Naive thymus-derived CD8-positive, alpha-beta T cell (primary cell): ENCODE measurements around the gene MAGI1. TPM values are rescaled to one million over a fixed set of nuclear protein-coding genes. Genes with fewer than 3 reads are reported as not detected.

ENCODE experiments used
- ATAC-seq, 2 donors: fragments of 150-1000 bp; cut with Tn5 transposase in 1 of 2; sonication (Bioruptor Pico), chemical (Tn5 transposase) in 1 of 2; 1 replicate in 1 of 2; 2 replicates in 1 of 2; pipeline ENCODE4 v1.10.0; 2021; ENCODE audit warnings: mild to moderate bottlenecking in 2 of 2, moderate library complexity in 2 of 2
- POLR2A ChIA-PET: fragments of 350-600 bp; sonication (Branson Sonifier 250); formaldehyde crosslinking; loops from one replicate; lab custom pipeline; 2021; ENCODE audit warnings: antibody characterized with exemption; lab: Charles Lee
- DNase-seq, 10 donors: peaks; one replicate each; pipeline versions ENCODE4 v3.0.0 to v3.0.0-alpha.2; 2020 to 2022
- H3K27ac Mint-ChIP-seq, 10 donors: one replicate each; pipeline ENCODE4 v1.8.0; 2020 to 2022; ENCODE audit warnings: mild to moderate bottlenecking in 10 of 10, mixed read lengths in 10 of 10, moderate library complexity in 4 of 10, inconsistent platforms in 1 of 10
- H3K27me3 Mint-ChIP-seq, 5 donors: one replicate each; pipeline ENCODE4 v1.8.0; 2021 to 2022; ENCODE audit warnings: mixed read lengths in 5 of 5
- H3K36me3 Mint-ChIP-seq, 3 donors: one replicate each; pipeline ENCODE4 v1.8.0; 2020 to 2022; ENCODE audit warnings: mixed read lengths in 3 of 3, mild to moderate bottlenecking in 2 of 3, inconsistent platforms in 1 of 3
- H3K4me1 Mint-ChIP-seq, 4 donors: one replicate each; pipeline ENCODE4 v1.8.0; 2021 to 2022; ENCODE audit warnings: mixed read lengths in 4 of 4
- H3K4me3 Mint-ChIP-seq, 10 donors: one replicate each; pipeline ENCODE4 v1.8.0; 2020 to 2022; ENCODE audit warnings: mild to moderate bottlenecking in 10 of 10, mixed read lengths in 10 of 10, moderate library complexity in 6 of 10, inconsistent platforms in 1 of 10
- H3K9me3 Mint-ChIP-seq, 9 donors: one replicate each; pipeline ENCODE4 v1.8.0; 2020 to 2022; ENCODE audit warnings: mixed read lengths in 9 of 9, mild to moderate bottlenecking in 3 of 9, inconsistent platforms in 1 of 9, moderate library complexity in 1 of 9
- polyA plus RNA-seq, 3 donors: library from polyadenylated mRNA; unstranded; fragments of 300-500 nt; fragmentation: Illumina TruSeq; gene quantifications; one replicate each; pipeline ENCODE4 v1.2.3, GENCODE V29; 2021
- total RNA-seq, 8 experiments: library from RNA in 2 of 8; stranded (reverse) in 2 of 8; gene quantifications; one replicate each; pipeline ENCODE4 v1.2.3 and lab custom pipeline; 2021 to 2026

The MAGI1 gene
- total and polyA plus RNA-seq, 5 experiments from 2014 or later, result not detected

GRCh38 chr3:65687741-65688140, 351.0 kb downstream of the MAGI1 start:
- peaks cover 0 to 3% (median 0%) of the 10 kb centered on the region in 9 donors for H3K9me3 Mint-ChIP-seq
- H3K4me3 Mint-ChIP-seq, result no peak overlapping the region
- POLR2A ChIA-PET, result no interaction called here

DNA sequence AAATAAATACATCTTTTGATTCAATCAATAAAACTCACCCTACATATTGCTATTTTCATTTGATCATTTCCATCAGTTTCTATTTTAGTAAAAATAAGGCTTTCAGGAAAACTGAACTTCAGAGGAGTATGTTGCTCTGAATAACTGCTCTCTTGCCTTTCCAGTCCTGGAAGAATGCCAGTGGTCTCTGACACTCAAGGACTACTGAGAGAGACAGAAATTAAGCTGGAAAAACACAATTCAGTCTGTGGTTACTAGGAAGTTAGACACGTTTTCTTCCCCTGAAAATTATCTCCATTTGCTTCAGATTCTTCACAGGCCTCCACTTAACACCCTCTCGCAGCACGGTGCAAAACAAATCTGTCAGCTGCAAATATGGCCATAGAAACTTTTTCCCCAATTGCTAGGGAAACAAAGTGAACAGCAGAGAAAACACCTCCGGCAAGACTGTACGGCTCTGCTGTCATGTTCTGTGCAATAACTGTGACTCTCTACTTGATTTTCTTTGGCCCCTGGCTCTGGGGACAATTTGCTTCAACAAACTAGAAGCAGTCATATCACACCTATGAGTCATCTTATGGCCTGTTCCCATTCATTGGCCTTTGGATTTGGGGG, 353.0 kb downstream of the MAGI1 start:
- no peak overlapping the region for H3K27ac Mint-ChIP-seq
- ATAC-seq (no peak), DNase-seq (no peak)
- POLR2A ChIA-PET, result no interaction called here
- no peaks in the 10 kb centered on the region for H3K4me1 Mint-ChIP-seq
- no peaks in the 10 kb centered on the region for H3K36me3 Mint-ChIP-seq
- peaks cover 0 to 1% (median 0%) of the 10 kb centered on the region in 5 donors for H3K27me3 Mint-ChIP-seq
- H3K9me3 Mint-ChIP-seq, result peaks cover 0 to 9% (median 0%) of the 10 kb centered on the region in 9 donors
- no peak overlapping the region for H3K4me3 Mint-ChIP-seq

More at GRCh38 chr3:65687741-65688140, 351.0 kb downstream of the MAGI1 start:
- ATAC-seq (no peak), DNase-seq (no peak)
- H3K27ac Mint-ChIP-seq, result no peak overlapping the region
- no peaks in the 10 kb centered on the region for H3K27me3 Mint-ChIP-seq
- no peaks in the 10 kb centered on the region for H3K4me1 Mint-ChIP-seq
- H3K36me3 Mint-ChIP-seq, result no peaks in the 10 kb centered on the region

DNA sequence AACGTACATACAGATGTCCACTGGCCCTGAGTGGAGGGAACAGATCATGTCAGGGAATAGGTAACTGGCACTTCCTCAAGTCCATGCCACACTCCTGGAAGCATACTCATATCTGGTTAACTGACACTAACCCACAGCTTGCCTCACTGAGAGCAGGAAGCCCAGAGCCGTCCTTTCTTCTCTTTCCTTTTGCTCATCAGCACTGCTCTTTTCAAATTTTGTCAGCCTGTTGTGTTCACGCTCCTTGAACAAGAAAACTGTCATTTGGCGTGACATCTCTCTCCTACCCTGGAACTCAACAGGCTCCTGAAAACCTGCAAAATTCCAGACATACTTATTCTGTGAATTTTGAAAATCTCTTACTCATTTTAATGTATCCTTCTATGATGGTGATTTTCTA, 360.2 kb downstream of the MAGI1 start:
- peak overlapping the region in 1 of 10 donors; percentile 31 for H3K27ac Mint-ChIP-seq
- H3K36me3 Mint-ChIP-seq, result no peaks in the 10 kb centered on the region
- DNase-seq (no peak), ATAC-seq (no peak)
- H3K4me1 Mint-ChIP-seq, result no peaks in the 10 kb centered on the region
- H3K9me3 Mint-ChIP-seq, result peaks cover 0 to 9% (median 0%) of the 10 kb centered on the region in 9 donors
- POLR2A ChIA-PET, result no interaction called here
- H3K4me3 Mint-ChIP-seq, result no peak overlapping the region
- peaks cover 0 to 3% (median 0%) of the 10 kb centered on the region in 5 donors for H3K27me3 Mint-ChIP-seq

GRCh38 chr3:65677486-65678010, 361.2 kb downstream of the MAGI1 start:
- no peaks in the 10 kb centered on the region for H3K4me1 Mint-ChIP-seq
- POLR2A ChIA-PET, result no interaction called here
- peaks cover 0 to 9% (median 0%) of the 10 kb centered on the region in 9 donors for H3K9me3 Mint-ChIP-seq
- no peak for ATAC-seq
- no peaks in the 10 kb centered on the region for H3K36me3 Mint-ChIP-seq
- H3K4me3 Mint-ChIP-seq, result no peak overlapping the region
- no peak overlapping the region for H3K27ac Mint-ChIP-seq
- DNase-seq, result no peak
- H3K27me3 Mint-ChIP-seq, result peaks cover 0 to 3% (median 0%) of the 10 kb centered on the region in 5 donors

DNA sequence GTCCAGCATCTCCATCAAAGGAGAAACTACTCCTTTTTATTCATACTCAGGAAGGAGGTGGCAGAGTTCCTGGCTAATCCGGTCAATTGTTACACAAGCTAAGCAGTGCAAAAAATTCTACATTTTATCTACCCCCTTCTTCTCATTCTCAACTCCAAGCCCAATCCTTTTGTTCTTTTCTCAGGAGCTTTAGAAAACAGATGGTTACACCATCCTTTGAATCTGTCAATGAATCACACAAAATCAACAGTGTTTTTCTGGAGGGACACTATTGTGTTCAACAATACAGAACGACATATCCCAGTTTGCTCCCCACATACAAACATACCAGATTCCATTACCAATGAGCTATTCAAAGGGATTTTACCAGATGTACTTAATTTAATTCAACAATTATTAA, 362.1 kb downstream of the MAGI1 start:
- Mint-ChIP-seq H3K36me3 (no peaks in the 10 kb centered on the region), H3K27ac (no peak overlapping the region), H3K4me3 (no peak overlapping the region), H3K9me3 (peaks cover 0 to 8% (median 0%) of the 10 kb centered on the region in 9 donors), H3K27me3 (peaks cover 0 to 3% (median 0%) of the 10 kb centered on the region in 5 donors), H3K4me1 (no peaks in the 10 kb centered on the region)
- POLR2A ChIA-PET, result no interaction called here
- DNase-seq (no peak), ATAC-seq (no peak)

GRCh38 chr3:65675011-65675410, 363.7 kb downstream of the MAGI1 start:
- no peak for ATAC-seq

GRCh38 chr3:65674226-65674625, 364.5 kb downstream of the MAGI1 start:
- DNase-seq (no peak), ATAC-seq (no peak)
- H3K9me3 Mint-ChIP-seq, result peaks cover 0 to 2% (median 0%) of the 10 kb centered on the region in 9 donors
- no peaks in the 10 kb centered on the region for H3K27me3 Mint-ChIP-seq
- no peak overlapping the region for H3K27ac Mint-ChIP-seq
- H3K4me3 Mint-ChIP-seq, result no peak overlapping the region
- POLR2A ChIA-PET, result no interaction called here
- no peaks in the 10 kb centered on the region for H3K4me1 Mint-ChIP-seq
- H3K36me3 Mint-ChIP-seq, result no peaks in the 10 kb centered on the region

More at GRCh38 chr3:65675011-65675410, 363.7 kb downstream of the MAGI1 start:
- Mint-ChIP-seq H3K27me3 (peaks cover 0 to under 1% (median 0%) of the 10 kb centered on the region in 5 donors), H3K36me3 (no peaks in the 10 kb centered on the region), H3K9me3 (peaks cover 0 to 2% (median 0%) of the 10 kb centered on the region in 9 donors), H3K27ac (no peak overlapping the region), H3K4me3 (no peak overlapping the region), H3K4me1 (no peaks in the 10 kb centered on the region)
- POLR2A ChIA-PET, result no interaction called here
- DNase-seq, result no peak

DNA sequence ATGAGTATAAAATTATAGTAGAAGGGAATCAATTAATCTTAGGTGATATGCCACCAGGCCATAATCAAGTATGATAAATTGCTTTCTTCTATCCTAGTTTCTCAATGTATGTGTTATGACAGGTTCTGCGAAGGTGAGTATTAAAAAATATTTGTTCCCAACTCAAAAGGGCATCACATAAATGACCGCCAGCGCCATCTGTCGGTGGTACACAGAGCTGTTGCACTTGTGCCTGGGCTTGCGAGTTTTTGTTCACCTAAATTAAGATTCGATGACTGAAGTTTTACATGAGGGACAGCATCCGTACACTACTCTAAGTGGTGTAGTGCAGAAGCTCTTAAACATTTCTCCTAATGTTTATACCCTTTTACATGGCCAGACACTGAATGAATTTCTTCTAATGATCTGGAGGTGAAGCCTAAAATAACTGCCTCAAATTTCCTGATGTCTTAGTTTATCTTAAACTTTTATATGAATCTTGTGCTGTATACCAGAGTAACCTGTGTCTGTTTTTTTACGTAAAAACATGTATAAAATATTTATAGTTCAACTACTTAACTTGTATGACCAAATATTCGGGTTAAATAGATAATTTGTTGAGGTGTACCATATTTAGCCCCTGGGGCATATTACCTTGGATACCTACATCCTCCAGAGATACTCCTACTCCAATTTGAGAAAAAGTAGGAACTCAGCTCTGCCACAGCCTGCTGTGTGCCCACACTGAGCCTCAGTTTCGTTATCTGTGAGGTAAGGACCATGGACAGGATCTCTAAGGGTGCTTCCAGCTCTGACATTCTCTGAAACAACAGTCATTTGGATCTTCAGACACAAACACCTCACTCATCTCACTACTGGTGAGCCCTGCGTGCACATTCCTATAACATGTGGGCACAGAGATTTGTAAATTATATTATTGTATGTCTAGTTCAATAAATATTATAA, 365.6 kb downstream of the MAGI1 start:
- no peak overlapping the region for H3K27ac Mint-ChIP-seq
- H3K4me3 Mint-ChIP-seq, result no peak overlapping the region
- H3K9me3 Mint-ChIP-seq, result peaks cover 0 to 2% (median 0%) of the 10 kb centered on the region in 9 donors
- POLR2A ChIA-PET, result no interaction called here
- no peaks in the 10 kb centered on the region for H3K36me3 Mint-ChIP-seq
- no peaks in the 10 kb centered on the region for H3K4me1 Mint-ChIP-seq
- no peaks in the 10 kb centered on the region for H3K27me3 Mint-ChIP-seq
- ATAC-seq (no peak), DNase-seq (no peak)

DNA sequence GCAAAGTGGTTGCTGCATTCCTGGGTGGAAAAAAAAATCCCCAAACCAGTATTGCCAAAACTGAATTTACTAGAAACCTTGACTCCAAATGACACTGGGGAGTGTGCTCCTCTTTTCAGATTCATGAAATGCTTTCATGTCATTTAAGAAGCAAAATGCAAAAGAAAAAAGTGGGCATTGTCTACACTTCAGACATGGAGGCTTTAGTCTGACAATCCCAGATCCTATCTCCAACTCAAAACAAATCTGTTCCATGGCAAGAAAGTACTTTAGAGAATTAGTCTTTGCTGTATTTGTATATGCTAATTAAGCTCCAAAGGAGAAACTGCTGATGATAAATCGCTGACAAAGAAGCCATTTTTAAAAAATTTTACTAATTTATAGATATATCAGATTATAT, 366.7 kb downstream of the MAGI1 start:
- no peak for ATAC-seq
- Mint-ChIP-seq H3K4me1 (no peaks in the 10 kb centered on the region), H3K4me3 (no peak overlapping the region), H3K36me3 (peaks cover 0 to 2% (median 0%) of the 10 kb centered on the region in 3 donors), H3K9me3 (peaks cover 0 to 5% (median 0%) of the 10 kb centered on the region in 9 donors), H3K27me3 (no peaks in the 10 kb centered on the region), H3K27ac (no peak overlapping the region)
- DNase-seq, result no peak
- POLR2A ChIA-PET, result no interaction called here

DNA sequence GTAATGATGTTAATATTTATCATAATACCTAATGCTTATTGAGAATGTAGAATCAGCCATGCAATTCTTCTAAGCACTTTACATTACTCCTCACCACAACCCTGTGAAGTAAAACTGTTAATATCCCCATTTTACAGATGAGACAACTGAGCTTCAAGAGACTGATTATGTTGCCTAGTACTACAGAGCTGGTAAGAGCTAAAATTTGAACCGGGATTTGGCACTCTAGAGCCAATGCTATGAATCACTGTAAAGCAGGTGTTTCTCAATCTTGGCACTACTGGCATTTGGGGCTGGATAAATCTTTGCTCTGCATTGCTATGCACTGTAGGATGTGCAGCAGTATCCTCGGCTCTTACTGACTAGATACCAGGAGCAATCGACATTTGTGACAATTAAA, 367.7 kb downstream of the MAGI1 start:
- Mint-ChIP-seq H3K27ac (no peak overlapping the region), H3K4me3 (no peak overlapping the region), H3K36me3 (peaks cover 0 to 4% (median 0%) of the 10 kb centered on the region in 3 donors), H3K27me3 (no peaks in the 10 kb centered on the region), H3K9me3 (peaks cover 0 to 6% (median 0%) of the 10 kb centered on the region in 9 donors), H3K4me1 (no peaks in the 10 kb centered on the region)
- POLR2A ChIA-PET, result no interaction called here
- ATAC-seq, result no peak
- DNase-seq, result no peak

DNA sequence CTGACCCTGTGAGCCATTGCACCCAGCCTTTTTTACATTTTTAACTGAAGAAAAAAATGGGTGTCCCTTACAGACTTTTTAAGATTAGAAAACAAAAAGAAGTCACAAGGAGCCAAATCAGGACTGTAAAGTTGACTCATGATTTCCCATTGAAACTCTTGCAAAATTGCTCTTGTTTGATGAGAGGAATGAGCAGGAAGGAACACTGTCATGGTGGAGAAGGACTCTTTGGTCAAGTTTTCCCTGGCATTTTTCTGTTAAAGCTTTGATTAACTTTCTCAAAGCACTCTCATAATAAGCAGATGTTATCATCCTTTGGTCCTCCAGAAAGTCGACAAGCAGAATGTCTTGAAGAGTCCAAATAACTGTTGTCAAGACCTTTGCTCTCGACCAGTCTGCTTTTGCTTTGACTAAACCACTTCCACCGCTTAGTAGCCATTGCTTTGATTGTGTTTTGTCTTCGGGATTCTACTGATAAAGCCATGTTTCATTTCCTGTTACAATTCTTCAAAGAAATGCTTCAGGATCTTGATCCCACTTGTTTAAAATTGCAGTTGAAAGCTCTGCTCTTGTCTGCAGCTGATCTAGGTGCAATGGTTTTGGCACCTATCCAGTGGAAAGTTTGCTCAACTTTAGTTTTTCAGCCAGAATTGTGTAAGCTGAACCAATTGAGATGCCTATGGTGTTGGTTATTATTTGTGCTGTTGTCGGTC, 369.4 kb downstream of the MAGI1 start:
- H3K27me3 Mint-ChIP-seq, result no peaks in the 10 kb centered on the region
- H3K27ac Mint-ChIP-seq, result no peak overlapping the region
- no peaks in the 10 kb centered on the region for H3K4me1 Mint-ChIP-seq

DNA sequence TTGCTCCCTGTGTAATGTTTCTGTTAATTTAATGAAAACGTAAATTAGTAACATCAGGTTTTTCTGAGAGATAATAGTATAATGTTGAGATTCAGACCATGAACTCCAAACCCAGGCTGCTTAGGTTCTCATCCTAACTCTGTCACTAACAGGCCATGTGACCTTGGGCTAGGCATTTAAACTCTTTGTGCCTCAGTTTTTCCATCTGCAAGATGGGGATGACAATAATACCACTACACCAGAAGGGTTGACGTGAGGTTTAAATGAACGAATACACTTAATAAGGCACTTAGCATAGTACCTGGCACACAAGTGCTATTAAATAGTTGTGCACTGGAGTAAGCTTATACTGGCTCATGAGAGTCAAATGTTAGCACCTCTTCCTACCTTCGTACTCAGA, 370.8 kb downstream of the MAGI1 start:
- ATAC-seq, result no peak
- Mint-ChIP-seq H3K4me1 (no peaks in the 10 kb centered on the region), H3K27ac (no peak overlapping the region), H3K4me3 (no peak overlapping the region), H3K36me3 (peaks cover 0 to 4% (median 0%) of the 10 kb centered on the region in 3 donors), H3K9me3 (peaks cover 0 to 6% (median 0%) of the 10 kb centered on the region in 9 donors), H3K27me3 (no peaks in the 10 kb centered on the region)
- POLR2A ChIA-PET, result no interaction called here
- DNase-seq, result no peak

More for the DNA sequence above, 369.4 kb downstream of the MAGI1 start:
- H3K36me3 Mint-ChIP-seq, result peaks cover 0 to 4% (median 0%) of the 10 kb centered on the region in 3 donors
- no peak overlapping the region for H3K4me3 Mint-ChIP-seq
- H3K9me3 Mint-ChIP-seq, result peaks cover 0 to 6% (median 0%) of the 10 kb centered on the region in 9 donors
- DNase-seq (no peak), ATAC-seq (no peak)
- POLR2A ChIA-PET, result no interaction called here
